GM19455 (cell line): ENCODE results near the gene RELN.

Experiments used
- ATAC-seq: cut with Tn5 transposase; IDR thresholded peaks from one replicate; pipeline ENCODE4 v1.9.1; 2021; ENCODE audit not compliant: unreplicated experiment

RELN gene

GRCh38 chr7:103648135-103648534, 341.3 kb downstream of the RELN start:
- ATAC-seq = no peak

- ATAC-seq = no peak
Measured at GRCh38 chr7:103644319-103644718, 345.1 kb downstream of the RELN start.

- ATAC-seq = no peak
Measured at GRCh38 chr7:103640031-103640779, 349.3 kb downstream of the RELN start.

GRCh38 chr7:103637726-103638125, 351.7 kb downstream of the RELN start:
- ATAC-seq = no peak

GRCh38 chr7:103637094-103637493, 352.4 kb downstream of the RELN start:
- ATAC-seq = no peak

- no peak for ATAC-seq
Measured at GRCh38 chr7:103636153-103636552, 353.3 kb downstream of the RELN start.

GRCh38 chr7:103632972-103633371, 356.5 kb downstream of the RELN start:
- no peak for ATAC-seq

- ATAC-seq = no peak
Measured at GRCh38 chr7:103632005-103632639, 357.3 kb downstream of the RELN start.

GRCh38 chr7:103630318-103630717, 359.1 kb downstream of the RELN start:
- ATAC-seq = no peak

- no peak for ATAC-seq
Measured at GRCh38 chr7:103628742-103629141, 360.7 kb downstream of the RELN start.

GRCh38 chr7:103626776-103627175, 362.7 kb downstream of the RELN start:
- no peak for ATAC-seq

GRCh38 chr7:103622274-103622673, 367.2 kb downstream of the RELN start:
- ATAC-seq = no peak

- ATAC-seq = no peak
Measured at GRCh38 chr7:103613655-103614642, 375.5 kb downstream of the RELN start.

GRCh38 chr7:103609778-103610177, 379.7 kb downstream of the RELN start:
- ATAC-seq = no peak

- no peak for ATAC-seq
Measured at GRCh38 chr7:103605640-103606039, 383.8 kb downstream of the RELN start.

GRCh38 chr7:103598326-103598905, 391.0 kb downstream of the RELN start:
- no peak for ATAC-seq

GRCh38 chr7:103597606-103598005, 391.9 kb downstream of the RELN start:
- no peak for ATAC-seq

- ATAC-seq = no peak
Measured at GRCh38 chr7:103594186-103594585, 395.3 kb downstream of the RELN start.

GRCh38 chr7:103593691-103594090, 395.8 kb downstream of the RELN start:
- ATAC-seq = no peak

- no peak for ATAC-seq
Measured at GRCh38 chr7:103592844-103593243, 396.6 kb downstream of the RELN start.

- ATAC-seq = no peak
Measured at GRCh38 chr7:103592187-103592586, 397.3 kb downstream of the RELN start.
